ENCODE data around the gene UBA3.

DNA sequence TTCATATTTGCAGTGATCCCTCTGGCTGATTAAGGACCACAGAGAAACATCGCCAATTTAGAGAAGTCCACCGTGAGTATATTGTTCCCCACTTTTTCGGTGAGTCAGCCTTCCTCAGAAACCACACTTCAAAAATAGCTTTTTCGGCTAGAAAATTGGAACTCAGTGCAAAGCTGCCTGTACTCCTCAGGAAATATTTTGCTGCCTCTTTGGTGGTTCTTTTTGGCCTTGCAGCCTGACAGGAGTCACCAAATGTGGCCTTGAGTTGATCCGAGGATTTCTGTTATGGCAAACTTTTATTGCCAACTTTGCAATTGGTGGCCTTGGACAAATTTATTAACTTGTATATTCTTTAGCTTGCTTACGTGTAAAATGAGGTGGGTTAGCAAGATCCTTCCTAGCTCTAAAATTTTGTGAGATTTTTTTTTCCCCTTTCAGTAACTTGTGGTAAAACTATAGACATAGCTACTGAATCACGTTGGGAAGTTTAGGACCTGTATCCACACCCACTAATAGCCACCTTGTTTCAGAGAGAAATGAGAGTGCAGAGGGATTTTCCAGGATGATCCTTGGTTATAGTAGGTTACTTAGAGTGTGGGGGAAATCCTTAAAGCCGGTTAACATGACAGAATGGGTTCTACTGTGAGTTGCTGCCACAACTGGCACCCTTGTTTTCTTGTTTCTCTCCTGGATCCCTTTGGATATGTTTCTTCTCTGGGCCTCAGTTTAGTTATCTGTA, 14.5 kb upstream of the UBA3 start:
- TF ChIP-seq, protein P1, sequence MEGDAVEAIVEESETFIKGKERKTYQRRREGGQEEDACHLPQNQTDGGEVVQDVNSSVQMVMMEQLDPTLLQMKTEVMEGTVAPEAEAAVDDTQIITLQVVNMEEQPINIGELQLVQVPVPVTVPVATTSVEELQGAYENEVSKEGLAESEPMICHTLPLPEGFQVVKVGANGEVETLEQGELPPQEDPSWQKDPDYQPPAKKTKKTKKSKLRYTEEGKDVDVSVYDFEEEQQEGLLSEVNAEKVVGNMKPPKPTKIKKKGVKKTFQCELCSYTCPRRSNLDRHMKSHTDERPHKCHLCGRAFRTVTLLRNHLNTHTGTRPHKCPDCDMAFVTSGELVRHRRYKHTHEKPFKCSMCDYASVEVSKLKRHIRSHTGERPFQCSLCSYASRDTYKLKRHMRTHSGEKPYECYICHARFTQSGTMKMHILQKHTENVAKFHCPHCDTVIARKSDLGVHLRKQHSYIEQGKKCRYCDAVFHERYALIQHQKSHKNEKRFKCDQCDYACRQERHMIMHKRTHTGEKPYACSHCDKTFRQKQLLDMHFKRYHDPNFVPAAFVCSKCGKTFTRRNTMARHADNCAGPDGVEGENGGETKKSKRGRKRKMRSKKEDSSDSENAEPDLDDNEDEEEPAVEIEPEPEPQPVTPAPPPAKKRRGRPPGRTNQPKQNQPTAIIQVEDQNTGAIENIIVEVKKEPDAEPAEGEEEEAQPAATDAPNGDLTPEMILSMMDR (conservative IDR thresholded peaks at IDR 0.05; ENCODE audit: low read depth, low read length) = no peak
- no peak for TF ChIP-seq EZH2 (IDR thresholded peaks at IDR 0.05; ENCODE audit: borderline replicate concordance, low read depth, low read length, poor library complexity, severe bottlenecking)

Data from A673 (cell line).